HG02884 (cell line): ENCODE data around the gene MCF2L.
"Not testable (repeated sequence)": the region's sequence is repeated elsewhere in the genome, so short reads cannot be mapped to it uniquely, and the experiment has no call there.

Experiments
- ATAC-seq: cut with Tn5 transposase; IDR thresholded peaks from one replicate; pipeline ENCODE4 v1.9.1; 2021; ENCODE audit warnings: mild to moderate bottlenecking, moderate library complexity; ENCODE audit not compliant: unreplicated experiment

MCF2L gene

DNA sequence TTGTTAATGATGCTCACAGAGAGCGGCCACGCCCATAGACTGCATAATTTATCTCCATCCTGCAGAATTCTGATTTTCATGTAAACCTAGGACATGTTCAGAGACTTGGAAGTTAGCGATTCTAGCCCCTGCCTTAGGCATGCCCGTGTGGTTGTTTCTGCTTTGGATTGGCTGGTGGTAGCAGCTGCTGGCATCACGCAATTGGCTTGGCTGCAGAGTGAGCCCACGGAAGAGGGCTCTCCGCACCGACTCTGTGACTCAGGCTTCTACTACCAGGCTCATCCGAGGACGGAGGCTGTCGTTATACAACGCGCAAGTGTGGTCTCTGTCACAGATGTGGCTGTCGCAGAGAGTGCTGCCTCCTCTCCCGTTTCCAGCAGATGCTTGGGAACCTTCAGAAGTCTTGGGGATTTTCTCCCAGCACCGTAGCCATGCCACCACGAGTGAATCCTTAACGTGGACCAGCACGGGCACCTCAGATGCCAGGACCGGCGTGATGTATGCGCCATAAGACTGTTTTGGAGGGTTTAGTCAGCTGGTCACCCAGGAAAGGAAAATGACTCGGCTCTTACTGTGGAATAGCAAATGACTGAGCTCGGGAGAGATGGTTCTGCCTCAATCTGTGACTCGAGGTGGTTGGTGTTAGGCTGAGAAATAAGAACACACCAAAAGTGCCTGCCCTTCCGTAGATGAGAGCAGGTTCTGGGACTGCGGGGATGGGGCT lies 75.5 kb downstream of the MCF2L start:
- no peak for ATAC-seq

DNA sequence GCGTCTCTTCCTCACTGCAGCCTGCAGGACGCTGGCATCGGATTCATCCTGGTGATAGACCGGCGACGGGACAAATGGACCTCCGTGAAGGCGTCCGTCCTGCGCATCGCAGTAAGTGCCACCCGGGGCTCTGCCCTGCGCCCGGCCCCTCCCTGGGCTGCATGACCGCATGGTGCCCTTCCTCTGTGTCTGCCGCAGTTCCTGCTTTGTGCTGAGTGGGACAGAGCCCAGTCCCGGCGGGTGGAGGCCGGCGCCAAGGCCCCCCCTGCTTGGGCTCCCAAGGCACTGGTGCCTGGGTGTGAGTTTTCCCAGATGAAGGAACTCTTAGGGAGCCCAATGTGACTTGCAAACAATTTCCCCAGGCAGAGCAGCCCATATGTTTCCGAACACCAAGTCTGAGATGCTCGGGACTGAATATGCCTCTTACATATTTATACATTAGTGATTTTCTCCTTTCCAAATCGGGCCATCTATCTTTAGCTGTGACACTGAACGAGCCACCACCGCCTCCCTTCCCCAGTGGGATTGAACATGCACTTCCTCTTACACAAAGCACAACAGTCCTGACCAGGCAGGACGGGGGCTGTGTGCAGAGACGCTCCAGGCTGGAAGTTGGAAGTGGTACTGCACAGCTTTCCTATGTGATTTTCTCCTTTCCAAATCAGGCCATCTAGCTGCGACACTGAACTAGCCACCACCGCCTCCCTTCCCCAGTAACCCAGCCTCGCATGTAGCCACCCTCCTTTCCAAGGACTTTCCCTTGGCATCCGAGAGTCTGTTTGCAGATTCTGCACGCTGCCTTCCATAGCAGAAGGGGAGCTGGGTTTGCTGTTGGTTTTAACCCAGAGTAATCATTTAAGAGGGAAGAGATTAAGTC lies 76.5 kb downstream of the MCF2L start:
- no peak for ATAC-seq

DNA sequence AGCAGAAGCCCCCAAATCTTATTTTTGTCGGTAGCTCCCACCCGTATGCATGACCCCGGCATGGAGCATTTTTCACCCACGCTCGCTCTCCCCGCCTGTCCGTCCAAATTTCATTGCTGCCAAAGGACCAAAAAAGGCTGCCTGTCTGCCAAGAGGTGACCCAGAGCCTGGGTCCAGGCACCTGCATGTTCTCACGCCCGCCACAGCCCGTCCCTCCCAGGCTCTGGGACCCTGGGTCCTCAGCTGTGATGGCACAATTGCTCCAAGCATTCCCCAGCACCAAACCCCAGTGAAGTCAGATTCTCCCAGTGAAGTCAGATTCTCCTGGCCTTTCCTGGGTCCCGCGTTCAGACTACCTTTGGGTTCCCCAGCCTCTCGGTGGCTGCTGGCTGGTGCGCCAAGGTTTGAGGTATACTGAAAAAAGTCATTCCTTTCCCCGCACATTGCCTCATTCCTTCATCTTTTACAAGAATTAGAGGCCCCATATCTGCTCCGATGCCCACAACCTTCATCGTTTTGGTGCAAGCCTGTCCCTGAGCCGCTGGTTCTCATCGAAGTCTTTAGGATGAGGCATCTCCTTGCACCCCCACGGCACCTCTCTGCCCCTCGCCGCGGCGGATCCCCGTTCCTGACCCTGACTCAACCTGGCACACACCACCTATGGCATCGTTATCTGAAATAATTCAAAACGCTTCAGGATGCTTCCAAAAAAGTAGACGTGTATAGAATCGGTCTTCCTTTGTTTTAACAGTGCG lies 77.3 kb downstream of the MCF2L start:
- ATAC-seq, result no peak

DNA sequence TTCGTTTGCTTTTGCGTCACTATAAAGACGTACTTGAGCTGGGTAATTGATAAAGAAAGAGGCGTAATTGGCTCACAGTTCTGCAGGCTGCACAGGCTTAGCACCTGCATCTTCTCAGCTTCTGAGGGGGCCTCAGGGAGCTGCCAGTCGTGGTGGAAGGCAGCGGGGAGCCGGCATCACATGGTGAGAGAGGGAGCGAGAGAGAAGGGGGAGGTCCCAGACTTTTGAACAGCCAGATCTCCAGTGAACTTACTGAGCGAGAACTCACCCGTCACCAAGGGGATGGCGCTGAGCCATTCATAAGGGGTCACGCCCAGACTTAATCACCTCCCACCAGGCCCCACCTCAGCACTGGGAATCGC lies 77.8 kb downstream of the MCF2L start:
- no peak for ATAC-seq

DNA sequence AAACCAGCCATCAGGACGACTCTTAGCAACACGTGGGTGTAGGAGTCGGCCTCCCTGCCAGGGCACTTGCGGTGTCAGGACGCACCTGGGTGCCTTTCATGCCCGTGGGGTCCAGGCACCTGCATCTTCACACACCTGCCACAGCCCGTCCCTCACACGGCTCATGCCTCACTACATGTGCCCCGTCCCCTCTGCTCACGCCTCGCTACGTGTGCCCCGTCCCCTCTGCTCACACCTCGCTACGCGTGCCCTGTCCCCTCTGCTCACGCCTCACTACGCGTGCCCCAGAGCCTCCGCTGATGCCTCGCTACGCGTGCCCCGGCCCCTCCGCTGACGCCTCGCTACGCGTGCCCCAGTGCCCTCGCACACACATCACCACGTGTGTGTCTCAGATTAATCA lies 78.6 kb downstream of the MCF2L start:
- ATAC-seq, result no peak

DNA sequence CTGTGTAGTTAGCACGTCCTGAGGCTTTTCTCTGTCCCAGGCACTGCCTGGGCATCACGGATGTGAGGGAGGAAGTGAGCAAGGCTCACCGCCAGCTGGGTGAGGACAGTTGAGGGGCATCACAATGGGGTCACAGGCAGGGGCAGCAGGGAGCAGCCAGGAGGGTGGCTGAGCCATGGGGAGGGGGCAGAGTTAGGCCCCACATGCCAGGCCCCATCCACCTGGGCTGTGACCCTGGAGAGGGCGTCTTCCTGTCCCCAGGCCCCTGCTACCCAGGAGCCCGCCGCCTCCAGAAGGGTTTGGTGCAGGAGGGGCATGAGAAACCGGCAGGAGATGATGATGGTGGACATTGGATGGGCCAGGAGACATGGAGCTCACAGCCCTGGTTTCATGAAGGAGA lies 79.8 kb downstream of the MCF2L start:
- ATAC-seq, result no peak

DNA sequence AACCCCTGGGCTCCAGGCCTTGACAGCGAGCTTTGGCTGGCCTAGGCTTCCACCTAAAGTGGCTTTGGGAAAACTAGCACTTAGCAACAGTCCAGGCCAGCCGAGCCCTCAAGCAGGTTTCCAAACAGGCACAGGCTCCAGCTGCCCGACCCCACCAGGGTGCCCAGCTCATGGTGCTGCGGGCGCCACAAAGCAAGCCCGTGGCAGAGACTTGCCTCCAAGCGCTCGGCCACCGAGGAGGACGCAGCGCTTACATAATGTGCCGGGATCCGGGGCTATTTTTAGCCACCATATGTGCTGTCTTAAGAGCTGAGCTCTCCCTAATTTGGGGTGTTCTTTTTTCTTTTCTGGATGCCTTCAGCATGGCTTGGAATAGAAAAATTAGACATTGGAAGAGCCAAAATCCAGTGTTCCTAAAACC lies 80.5 kb downstream of the MCF2L start:
- ATAC-seq, result no peak

DNA sequence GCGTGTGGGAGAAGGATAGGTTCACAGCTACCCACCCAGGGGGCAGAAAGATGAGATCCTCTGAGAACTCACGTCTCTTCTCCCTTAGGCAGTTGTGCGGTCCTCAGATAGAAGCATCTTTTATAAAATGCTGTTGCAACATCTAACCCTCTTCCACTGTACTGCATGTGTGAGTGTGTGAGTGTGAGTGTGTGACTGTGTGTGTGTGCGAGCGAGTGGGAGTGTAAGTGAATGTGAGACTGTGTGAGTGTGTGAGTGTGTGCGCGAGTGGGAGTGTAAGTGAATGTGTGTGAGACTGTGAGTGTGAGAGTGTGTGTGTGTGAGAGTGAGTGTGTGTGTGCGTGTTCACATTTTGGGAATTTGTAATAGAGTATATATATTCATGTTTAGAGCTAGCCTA lies 81.0 kb downstream of the MCF2L start:
- no peak for ATAC-seq

DNA sequence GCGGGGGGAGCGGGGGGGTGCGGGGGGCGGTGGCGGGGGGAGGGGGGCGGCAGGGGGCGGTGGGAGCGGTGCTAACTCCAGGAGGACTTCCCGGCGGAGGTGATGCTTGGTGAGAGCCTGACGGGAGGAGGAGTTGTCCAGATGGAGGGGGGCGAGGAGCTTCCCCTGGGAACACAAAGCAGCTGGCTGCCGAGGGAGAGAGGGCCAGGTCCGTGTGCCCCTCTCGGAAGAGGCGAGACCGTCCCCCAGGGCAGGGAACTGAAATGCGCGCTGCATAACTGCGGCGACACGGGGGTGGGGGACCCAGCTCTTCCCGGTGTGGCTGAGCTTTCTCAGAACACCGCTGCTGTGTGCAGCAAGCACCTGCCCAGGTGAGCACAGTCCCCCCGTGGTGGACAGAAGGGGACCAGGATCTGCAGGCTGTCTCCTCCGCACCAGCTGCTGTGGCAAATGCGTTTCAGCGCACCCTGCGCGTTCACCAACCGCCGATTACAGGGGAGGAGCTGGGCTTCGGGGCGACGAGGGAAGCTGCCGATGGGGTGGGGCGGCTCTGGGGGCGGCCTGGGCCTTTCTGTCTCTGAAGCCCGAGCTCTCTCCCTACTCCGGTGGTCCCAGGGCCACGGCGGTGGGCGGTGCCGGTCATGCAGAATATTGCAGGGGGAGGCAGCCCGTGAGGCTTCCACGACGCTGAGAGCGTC lies 81.9 kb downstream of the MCF2L start:
- ATAC-seq, result no peak

DNA sequence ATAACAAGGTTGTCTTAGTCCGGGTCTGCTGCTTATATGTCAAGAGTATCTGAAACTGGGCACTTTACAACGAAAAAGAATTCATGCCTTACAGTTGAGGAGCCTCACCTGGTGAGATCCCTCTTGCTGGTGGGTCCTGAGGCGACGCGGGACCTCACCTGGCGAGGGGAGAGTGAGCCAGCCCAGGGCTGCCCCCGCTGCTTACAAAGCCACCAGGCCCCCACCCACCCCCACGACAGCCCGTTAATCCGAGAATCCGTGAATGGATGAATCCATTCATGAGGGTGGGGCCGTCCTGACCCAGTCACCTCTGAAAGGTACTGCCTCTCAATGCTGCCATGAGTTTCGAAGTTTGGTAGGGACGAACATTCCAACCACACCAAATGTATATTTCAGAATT lies 82.6 kb downstream of the MCF2L start:
- ATAC-seq, result no peak

DNA sequence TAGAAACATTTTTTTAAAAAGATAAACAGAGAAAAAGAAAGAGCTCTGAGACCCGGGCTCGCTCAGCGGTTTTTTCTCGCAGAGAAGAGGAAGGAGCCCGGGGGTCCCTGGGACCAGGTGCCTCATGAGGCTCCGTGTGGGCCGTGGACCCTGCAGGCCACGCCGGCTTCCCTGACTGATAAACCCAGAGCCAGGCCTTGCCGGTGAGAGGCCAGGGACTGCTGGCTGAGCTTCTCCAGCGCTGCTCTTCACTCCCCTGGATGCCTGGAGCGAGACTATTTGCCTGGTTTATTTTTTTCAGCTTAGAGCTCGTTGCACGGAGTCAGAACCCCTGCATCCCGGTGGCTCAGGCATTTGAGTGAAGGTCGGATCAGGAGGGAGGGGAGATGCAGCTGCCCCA lies 83.2 kb downstream of the MCF2L start:
- no peak for ATAC-seq

DNA sequence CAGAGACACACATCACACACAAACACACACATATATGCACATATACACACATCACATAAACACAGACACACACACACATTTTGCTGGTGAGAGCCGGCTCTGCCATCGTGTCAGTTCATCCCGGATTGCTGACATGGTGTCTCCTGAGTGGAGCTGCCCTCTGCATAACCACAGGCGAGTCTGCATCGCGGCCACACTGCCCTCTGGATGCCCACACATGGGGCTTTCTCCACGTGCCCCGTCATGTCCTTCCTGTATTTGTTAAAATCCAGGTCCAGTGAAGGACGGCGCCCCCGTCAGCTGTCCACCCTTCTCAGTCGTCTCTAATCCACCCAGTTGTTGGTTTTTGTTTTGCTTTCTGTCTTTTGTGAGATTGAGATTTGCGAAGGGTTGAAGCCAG lies 84.0 kb downstream of the MCF2L start:
- no peak for ATAC-seq

DNA sequence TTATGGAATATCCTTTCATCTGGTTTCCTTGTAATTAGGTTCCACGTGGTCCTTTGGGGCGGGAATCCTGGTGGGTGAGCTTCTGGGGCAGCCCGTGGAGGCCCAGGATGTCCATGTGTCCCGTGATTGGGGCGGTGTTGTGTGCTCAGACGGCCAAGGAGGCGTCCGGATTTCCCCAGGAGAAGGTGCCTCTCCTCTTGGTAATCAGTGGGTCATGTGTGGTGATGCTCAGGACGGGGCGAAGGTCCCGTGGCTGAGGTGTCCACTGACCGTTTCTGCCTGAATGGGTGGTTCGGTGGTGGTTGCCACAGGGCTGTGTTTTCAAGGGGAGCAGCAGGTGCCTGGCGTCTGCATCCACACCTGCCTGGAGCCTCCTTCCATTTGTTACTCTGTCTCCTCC lies 84.4 kb downstream of the MCF2L start:
- no peak for ATAC-seq

DNA sequence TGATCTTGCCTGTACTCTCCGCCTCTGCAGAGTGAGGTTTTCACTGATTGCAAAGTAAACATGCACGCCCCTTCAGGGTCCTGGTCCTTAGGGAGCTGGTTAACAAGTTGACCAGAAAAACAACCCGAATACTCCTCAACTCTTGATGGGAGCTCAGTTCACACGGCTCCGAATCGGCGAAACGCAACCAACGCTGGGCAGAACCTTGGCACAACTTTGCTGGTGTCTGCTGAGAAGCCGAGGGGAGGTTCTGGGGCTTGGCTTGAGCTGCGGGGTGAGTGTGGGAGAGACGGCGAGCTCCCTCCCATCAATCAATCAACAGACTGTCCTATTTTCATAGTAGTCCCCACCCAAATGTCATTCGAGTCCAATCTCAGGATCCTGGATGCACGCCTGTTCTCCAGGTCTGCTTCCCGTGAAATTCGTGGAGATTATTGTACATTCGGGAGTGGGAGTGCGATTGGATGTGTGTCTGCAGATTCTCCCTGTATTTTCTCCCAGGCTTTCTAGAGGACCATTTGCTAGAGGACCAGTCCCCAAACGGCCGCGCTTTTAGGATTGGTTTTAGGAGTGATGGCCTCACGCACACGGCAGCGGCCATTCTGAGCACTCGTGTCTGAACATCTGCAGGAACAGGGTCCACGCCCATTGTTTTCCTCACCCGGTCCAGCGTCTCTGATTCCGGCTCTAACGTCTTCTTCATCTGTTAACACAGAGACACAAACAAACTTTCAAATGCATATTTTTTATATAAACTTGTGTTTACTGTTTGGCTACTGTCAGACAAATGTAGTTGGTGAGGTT lies 85.0 kb downstream of the MCF2L start:
- no peak for ATAC-seq

DNA sequence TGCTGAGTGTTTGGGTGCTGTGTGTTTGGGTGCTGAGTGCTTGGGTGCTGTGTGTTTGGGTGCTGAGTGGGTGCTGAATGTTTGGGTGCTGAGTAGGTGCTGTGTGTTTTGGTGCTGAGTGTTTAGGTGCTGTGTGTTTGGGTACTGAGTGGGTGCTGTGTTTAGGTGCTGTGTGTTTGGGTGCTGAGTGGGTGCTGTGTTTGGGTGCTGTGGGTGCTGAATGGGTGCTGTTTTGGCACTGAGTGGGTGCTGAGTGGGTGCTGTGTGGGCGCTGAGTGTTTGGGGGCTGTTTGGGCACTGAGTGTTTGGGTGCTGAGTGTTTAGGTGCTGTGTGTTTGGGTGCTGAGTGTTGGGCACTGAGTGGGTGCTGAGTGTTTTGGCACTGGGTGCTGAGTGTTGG lies 88.1 kb downstream of the MCF2L start:
- ATAC-seq, result no peak

DNA sequence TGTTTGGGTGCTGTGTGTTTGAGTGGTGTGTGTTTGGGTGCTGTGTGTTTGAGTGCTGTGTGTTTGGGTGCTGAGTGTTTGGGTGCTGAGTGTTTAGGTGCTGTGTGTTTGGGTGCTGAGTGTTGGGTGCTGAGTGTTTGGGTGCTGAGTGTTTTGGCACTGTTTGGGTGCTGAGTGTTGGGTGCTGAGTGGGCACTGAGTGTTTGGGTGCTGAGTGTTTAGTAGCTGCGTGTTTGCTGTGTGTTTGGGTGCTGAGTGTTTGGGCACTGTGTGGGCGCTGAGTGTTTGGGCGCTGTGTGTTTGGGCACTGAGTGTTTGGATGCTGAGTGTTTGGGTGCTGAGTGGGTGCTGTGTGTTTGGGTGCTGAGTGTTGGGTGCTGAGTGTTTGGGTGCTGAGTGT lies 88.5 kb downstream of the MCF2L start:
- not testable (repeated sequence) for ATAC-seq

DNA sequence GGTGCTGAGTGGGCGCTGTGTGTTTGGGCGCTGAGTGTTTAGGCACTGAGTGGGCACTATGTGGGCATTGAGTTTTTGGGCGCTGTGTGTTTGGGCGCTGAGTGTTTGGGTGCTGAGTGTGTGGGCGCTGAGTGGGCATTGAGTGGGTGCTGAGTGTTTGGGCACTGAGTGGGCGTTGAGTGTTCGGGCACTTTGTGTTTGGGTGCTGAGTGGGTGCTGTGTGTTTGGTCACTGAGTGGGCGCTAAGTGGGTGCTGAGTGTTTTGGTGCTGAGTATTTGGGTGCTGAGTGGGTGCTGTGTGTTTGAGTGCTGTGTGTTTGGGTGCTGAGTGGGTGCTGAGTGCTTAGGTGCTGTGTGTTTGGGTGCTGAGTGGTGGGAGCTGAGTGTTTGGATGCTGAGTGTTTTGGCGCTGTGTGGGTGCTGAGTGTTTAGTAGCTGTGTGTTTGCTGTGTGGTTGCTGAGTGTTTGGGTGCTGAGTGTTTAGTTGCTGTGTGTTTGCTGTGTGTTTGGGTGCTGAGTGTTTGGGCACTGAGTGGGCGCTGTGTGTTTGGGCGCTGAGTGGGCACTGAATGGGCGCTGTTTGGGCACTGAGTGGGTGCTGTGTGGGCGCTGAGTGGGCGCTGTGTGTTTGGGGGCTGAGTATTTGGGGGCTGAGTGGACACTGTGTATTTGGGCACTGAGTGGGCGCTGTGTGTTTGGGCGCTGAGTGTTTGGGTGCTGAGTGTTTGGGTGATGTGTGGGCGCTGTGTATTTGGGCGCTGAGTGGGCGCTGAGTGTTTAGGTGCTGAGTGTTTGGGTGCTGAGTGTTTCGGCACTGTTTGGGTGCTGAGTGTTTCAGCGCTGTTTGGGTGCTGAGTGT lies 89.3 kb downstream of the MCF2L start:
- ATAC-seq, result no peak

DNA sequence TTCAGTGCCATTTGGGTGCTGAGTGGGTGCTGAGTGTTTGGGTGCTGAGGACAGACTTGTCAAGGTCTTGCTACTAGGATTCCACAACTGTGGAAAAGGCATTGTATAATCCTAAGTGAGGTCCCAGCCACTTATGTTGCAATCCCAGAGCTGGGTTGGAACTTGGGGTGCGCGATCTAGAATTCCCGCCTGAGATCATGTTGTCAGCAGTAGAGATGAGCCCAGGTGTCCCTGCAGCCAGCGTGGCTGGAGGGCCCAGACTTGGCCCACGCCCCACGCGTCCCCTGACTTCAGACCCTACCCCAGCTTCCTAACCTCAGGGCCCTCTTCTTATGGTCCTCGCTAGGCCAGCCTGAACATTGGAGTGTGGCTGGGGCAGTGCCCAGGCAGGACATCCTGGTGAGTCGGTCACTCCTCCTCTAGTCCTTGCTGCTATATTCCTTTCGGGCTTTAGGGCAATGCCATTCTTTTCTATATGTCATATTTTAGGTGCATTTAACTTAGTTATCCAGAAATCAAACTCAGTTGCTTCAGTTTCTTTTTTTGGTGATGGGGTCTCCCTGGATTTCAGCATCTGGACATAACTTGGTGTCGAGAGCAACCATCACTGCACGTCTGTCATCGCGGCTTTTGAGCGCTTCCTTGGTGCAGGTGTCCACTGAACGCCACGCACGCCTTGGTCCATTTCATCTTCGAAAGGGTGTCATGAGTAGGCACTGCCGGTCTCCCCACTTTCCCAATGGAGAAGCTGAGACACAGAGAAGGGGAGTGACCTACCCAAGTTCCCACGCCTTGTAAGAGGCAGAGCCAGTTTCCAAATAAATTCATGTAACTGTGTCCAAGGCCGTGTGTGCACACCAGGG lies 90.2 kb downstream of the MCF2L start:
- no peak for ATAC-seq
